CD1c-positive myeloid dendritic cell (primary cell): ENCODE data around the gene MRPS7.
"Not testable (repeated sequence)": the region's sequence is repeated elsewhere in the genome, so short reads cannot be mapped to it uniquely, and the experiment has no call there.

ENCODE experiments used
- DNase-seq: peaks from one replicate; pipeline ENCODE4 v3.0.0-alpha.2; 2016; ENCODE audit errors: extremely low spot score

The MRPS7 gene

DNA sequence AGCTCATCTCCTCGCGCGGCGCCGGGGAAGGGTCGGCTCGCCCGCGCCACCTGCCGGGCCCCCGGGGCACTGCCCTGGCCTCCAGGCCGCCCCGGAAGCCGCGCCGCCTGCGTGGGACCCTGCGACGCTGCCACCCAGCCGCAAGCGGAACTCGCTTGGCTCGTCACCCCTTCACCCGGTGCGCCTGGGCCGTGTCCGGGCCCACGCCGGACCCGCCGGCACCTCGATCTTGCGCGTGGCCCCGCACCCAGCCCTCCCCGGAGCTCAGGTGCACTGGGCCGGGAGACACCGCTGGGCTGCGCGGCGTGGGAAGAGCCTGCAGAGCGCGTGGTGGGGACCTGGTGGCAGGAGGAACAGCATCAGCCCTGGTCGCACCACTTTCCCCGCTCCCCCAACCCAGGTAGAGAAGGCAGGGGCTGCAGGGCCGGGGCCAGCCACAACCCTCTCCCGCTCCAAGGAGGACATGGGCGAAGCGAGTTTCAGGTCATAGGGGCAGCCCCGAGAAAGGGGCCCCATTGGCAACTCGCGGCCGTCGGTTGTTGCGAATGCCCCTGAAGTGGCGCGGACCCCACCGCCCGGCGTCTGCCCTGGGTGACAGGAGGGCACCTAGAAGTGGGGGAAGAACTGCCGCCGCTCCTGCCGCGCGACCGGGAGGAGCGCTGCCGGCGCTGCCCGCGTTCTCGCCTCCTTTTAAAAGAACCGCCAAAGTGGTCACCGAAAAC is 9.7 kb downstream of the MRPS7 start:
- peak; percentile 97 for DNase-seq

DNA sequence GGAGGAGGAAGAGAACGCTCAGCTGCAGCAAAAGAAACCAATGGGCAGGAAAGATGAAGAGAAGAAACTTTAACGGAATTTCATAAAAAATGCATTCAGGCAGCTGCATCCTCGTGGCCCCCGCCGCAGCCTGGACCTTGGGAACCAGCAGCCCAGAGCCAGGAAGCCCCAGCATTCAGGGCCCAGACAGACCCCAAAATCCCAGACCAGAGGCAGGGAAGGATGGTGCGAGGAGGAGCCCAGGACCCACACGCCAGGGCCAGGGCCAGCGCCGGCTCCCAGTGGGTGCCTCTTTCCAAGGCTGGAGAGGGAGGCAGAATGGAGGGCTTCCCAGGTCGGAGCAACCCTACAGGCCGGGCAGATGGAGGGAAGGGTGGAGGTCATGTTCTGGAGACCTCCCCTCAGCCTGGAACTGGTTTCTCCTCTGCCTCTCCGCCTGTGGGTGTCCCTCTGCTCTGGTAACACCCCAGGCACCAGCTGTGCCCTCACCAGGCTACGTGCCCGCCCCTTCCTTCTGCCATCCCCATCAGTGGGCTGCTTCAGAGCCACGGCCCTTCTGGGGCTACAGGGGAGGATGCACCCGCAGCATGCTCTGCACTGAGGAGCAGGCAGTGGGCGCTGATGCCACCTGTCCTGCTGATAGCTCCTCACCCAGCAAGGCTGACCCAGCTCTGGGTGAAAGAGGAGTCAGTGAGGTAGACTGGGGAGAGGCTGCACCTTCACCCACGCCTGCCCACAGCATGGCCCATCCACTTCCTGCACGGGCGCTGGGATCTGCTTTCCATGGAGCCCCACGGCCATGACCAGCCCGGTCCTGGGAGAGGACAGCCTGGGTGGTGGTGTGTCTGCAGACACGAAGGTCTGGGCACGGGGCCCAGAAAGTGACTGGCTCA is 10.5 kb downstream of the MRPS7 start:
- DNase-seq: peak; percentile 26

DNA sequence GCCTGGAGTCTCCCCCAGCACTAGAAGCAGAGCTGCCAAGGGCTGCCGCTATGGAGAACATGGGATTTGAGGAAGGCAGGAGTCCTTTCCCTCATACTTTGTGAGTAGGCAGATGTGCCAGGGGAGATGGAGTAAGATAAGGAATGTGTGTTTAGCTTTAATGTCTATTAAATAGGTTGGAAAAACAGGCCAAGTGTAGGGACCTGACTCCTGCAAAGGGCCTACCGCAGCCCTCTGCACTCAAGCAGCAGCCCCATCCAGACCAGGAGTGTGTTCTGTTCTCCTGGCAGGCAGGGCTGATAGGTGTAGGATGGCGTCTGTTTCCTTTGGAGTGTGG is 11.1 kb downstream of the MRPS7 start:
- no peak for DNase-seq

DNA sequence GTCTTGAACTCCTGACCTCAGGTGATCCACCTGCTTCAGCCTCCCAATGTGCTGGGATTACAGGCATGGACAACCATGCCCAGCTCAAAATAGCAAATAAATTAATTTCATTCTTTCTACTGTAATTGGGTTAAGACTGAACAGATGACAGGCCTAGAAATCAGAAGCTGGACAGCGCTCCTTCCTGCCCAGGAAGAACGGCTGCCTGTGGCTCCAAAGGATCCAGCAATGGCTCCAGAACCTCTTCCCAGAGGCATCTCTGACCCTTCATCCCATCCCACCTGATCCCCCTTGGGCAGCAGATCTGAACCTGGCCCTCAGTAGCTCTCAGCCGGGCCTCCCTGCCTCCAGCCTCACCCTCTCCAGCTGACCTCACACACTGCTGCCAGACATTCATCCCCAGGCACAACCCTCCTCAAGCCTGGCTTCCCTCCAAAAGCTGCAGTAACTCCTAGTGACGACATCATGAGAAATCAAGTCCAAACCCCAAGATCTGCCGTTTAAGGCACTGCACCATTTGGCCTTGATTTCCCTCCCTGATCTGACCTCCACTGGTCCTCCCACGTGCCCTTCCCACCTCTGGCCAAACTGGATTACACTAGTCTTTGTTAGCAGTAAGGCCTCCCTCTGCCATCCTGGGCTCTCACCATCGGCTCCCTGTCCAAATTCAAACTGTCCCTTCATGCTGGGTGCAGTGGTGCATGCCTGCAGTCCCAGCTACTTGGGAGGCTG is 12.5 kb downstream of the MRPS7 start:
- no peak for DNase-seq

DNA sequence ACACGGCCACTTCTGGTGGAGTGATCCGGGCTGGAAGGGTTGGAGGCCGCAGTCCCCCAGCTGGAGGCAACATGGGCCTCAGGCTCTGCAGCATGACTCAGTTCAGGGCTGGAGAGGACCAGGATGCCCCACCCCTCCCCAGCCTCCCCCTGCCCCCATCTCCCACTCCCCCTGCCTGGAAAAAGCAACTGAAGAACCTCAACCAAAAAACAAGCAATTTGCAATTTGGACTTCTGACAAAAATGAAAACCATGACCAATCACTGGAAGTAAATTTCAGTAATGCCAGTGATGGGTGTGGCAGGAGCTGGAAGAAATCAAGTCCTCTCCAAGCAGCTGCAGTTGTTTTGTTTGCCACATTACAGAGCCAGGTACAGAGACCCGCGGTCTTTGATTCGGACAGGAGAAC is 16.0 kb downstream of the MRPS7 start:
- no peak for DNase-seq

DNA sequence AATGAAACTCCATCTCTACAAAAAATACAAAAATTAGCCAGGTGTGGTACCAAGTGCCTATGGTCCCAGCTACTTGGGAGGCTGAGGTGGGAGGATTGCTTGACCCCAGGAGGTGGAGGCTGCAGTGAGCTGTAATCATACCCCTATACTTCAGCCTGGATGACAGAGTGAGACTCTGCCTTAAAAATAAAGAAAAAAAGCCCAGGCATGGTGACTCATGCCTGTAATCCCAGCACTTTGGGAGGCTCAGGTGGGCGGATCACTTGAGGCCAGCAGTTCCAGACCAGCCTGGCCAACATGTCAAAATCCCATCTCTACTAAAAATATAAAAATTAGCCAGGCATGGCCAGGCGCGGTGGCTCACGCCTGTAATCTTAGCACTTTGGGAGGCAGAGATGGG is 18.5 kb downstream of the MRPS7 start:
- DNase-seq: not testable (repeated sequence)

DNA sequence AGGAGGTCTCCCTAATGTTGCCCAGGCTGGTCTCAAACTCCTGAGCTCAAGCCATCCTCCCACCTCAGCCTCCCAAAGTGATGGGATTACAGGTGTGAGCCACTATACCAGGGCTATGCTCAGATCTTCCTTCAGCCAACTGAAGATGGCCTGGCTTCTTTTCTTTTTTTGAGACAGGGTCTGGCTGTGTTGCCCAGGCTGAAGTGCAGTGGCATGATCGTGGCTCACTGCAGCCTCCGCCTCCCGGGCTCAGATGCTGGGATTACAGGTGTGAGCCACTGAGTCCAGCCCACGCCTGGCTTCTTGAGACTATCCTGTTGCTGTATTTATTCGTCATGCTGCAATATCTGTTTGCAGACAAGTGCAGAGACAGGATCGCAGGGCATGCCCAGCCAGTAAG is 23.4 kb downstream of the MRPS7 start:
- no peak for DNase-seq

DNA sequence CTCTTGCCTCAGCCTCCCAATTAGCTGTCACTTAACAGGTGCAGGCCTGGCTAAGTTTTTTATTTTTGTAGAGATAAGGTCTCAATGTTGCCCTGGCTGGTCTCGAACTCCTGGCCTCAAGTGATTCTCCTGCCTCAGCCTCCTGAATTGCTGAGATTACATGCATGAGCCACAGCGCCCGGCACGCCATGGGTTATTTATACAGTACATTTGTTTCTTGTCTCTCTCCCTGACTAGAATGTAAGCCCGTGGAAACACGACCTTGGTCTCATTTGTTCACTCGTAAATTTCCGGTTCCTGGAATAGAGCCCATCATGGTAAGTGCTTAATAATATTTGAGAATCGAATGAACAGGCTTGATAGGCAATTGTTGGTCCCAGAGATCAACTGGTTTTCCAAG is 25.5 kb downstream of the MRPS7 start:
- no peak for DNase-seq

DNA sequence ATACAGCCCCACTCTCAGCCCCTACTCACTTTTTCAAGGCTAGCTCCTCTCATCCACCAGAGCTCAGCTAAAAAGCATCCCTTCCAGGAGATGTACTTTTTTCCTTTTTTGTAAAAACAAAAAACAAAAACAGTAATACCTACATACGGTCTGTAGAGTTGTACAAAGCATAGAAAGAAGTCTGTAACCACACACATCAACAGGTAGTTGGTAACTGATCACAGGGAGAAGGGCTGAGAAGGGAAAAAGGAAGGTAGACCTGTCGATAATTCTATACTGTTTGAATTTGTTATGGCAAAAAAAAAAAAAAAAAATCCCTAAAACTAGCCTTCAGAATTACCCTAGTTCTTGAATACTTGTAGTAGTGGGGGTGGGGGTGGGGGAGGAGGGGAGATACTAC is 26.7 kb downstream of the MRPS7 start:
- no peak for DNase-seq

DNA sequence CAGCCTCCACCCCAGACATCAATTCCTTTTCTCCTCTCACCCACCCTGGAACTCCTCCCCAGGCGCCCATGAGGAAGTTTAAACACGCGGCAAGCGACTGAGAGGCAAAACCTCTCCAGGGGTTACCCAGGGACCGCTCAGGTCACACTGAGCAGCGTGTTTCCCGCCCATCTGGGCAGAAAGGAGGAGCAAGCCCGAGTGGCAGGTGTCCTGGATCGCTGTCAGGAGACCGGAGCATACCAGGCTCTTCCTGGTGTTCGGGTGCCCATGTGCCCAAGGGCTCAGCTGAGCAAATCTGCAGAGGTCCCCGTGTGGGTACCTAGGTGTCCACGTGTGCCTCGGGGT is 27.1 kb downstream of the MRPS7 start:
- peak; percentile 68 for DNase-seq

DNA sequence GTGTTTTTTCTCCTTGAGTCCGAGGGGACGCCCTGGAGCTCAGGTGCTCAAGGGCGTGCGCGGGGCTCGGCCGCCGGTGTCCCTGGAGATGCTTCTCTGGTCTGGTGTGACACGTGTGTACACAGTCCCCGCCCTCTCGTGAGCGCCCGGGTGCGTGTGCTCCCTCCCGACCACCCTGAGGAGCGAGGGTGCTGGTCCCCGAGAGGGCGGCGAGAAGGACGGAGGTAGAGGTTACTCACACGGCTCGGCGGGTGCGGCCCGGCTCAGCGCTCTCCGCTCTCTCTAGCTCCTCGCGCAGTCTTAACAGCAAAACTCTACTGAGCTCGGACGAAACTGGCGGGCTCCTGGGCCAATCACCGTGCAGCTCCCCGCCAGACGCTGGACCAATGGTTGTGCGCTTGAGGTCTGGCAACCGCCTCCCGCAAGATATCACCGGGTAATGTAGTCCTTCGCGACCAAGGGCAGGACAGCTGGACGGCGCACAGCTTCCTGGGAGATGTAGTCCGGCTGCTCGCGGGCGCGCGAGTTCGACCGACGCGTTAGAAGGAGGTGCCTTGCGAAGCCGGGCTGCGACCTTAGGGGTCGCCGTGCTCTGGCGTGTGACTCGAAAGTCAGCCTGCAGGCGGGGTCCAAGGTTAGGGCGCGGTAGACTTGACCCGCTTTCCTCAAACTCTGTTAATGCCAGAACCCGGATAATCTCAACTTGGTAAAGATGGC is 27.6 kb downstream of the MRPS7 start, which contains the start of gene SLC25A19:
Gene SLC25A19, minus strand, starts transcription at position 319 of the 717 bp plus-strand sequence. CDS start 2,669 bp downstream, outside the sequence.
- DNase-seq: peak; percentile 98

DNA sequence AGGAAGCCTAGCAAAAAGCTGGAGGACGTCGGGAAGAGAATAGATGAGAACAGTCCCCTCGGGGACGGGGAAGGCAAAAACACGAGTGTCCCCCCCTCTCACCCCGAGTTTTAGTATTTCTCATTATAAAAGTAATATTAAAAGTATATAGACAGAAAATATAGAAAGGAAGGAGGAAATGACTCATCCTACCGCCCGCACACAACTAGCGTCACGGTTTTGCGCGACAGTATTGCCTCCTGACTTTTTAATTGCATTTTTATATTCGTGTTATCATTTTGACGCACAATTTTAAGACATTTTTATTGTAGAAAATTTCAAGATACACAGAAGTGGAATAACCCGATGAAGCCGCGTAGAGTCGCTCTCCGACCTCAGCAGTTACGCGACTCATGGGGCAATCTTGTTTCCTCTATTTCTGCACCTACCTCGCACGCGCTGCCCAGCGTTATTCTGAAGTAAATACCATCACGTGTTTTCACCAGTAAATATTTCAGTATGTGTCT is 28.2 kb downstream of the MRPS7 start:
- peak; percentile 93 for DNase-seq

DNA sequence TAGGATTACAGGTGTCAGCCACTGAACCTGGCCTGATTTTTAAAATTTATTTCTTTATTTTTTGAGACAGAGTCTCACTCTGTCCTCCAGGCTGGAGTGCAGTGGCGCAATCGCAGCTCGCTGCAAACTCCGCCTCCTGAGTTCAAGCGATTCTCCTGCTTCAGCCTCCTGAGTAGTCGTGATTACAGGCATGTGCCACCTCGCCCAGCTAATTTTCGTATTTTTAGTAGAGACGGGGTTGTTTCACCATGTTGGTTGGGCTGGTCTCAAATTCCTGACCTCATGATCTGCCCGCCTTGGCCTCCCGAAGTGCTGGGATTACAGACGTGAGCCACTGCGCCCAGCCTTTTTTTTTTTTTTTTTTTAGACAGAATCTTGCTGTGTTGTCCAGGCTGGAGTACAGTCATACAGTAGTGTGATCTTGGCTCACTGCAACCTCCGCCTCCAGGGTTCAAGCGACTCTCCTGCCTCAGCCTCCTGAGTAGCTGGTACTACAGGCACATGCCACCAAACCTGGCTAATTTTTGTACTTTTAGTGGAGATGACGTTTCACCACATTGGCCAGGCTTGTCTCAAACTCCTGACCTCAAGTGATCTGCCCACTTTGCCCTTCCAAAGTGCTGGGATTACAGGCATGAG is 31.2 kb downstream of the MRPS7 start:
- DNase-seq: peak; percentile 71

DNA sequence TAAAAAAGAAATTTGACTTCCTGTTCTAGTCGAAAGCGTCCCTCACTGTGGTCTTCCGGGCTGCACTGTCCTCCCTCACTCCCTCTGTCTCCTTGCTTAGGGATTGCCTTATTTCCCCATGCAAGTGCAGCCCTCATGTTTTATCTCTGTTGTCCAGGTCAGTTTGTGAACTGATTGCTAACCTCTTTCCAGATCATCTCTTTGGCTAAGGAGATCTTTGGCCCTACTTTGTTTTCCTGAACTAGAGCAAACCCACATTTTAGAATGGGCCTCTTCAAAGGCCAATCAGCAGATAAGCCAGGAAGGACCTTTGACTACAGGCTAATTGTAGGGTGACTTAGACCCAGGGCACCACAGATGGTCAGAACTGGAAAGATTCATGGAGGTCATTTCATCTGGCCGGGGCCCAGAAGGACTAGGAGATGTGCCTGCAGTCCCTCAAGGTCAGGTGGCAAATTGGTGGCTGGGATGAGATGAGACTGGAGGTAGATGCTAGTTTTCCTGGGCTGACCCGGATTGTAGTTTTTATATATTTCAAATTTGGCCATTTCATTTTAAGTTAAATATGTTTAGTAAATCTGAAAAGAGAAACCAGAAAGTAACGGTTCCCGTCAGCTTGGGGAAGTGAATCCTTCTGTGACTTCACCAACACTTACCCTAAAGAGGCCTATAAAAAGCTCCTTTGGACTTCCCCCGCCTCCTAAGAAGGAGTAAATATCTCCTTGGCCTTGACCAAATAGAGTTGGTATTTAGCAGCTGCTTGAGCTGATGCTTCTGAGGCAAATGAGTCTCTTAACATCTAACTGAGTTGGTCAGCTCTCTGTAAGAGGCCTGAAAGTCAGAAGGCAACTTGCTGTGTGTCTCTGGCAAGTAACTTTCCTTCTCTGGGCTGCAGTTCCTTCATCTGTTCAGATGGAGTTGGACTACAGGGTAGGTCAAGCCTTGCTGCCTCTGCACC is 33.8 kb downstream of the MRPS7 start:
- peak; percentile 93 for DNase-seq

DNA sequence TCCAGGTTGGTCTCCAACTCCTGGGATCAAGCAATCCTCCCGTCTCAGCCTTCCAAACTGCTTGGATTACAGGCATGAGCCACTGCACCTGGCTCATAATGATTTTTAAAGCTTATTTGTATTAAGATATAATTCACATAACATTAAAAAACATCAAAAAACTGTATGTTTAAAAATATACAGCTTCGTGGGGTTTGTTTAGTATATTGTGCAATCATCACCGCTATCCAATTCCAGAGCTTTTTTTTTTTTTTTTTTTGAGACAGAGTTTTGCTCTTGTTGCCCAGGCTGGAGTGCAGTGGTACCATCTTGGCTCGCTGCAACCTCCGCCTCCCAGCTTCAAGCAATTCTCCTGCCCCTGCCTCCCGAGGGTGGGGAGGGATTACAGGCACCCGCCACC is 38.6 kb downstream of the MRPS7 start:
- no peak for DNase-seq

DNA sequence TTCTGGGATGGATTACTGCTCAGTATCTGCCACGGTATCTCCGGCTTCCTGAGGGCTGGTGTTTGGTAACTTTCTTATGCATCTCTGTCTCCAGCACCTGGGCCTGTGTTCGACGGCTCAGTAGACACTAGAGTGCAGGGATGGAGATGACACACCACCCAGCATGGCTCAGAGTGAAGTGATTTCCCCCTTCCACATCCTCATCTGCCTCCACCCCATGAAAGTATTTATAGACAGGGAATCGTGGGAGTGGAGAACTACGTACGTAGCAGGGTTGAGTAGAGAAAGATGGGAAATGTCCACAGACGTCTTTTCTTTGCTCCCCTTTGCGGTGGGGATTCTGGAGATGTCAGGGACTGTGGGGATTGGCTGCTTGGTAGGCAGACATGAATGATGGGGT is 39.4 kb downstream of the MRPS7 start:
- peak; percentile 86 for DNase-seq

DNA sequence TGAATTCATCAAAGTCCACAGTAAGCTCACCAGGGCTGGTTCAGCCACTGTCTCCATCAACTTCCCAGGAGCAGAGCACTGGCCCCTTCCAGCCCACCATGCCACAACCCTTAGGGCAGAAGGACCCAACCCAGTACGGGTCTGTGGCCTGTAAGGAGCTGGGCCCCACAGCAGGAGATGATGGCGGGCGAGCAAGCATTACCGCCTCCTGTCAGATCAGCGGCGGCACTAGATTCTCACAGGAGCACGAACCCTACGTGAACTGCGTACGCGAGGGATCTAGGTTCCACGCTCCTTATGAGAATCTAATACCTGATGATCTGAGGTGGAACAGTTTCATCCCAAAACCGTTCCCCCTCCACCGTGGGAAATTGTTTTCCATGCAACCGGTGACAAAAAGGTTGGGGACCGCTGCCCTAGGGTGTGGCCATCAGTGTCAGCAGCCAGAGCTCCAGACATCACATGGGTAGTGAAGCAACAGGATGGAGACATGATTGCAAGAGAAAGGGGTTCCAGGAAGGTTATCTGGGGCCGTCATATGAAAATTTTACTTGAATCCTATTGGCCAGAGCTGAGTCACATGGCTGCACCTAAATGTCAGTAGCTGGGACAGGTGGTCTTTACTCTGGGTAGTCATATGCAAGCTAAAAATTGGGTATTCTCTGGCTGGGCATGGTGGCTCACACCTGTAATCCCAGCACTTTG is 40.0 kb downstream of the MRPS7 start:
- DNase-seq: peak; percentile 63

DNA sequence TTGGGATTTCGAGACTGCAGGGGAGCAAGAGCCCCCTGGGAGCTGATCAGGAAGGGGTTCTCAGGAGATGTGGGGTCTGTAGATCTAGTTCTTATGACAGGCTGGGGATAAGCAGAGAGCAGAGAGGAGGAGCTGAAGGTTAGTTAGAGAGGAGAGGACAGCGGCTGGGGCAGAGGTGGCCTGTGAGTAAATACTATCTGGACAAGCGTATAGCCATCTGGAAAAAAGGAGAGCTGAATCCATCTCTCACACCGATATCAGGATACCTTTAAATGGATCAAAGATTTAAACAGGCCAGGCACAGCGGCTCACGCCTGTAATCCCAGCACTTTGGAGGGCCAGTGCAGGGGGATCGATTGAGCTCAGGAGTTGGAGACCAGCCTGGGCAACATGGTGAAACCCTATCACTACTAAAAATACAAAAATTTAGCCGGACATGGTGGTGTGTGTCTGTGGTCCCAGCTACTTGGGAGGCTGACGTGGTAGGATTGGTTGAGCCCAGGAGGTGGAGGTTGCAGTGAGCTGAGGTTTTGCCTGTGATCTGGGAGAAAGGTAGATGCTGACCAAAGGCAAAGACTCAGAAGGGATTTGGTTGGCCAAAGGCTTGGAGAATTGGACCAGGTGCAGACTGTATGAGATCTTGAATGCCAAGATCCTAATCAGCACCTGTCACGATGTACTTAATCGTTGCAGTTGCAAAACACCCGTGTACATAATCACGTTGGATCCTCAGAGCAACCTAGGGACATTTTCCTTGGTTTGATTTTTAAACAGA is 46.5 kb downstream of the MRPS7 start:
- no peak for DNase-seq
